Vagina (tissue), 2 donors: ENCODE data around the gene KRTAP29-1. TPM values are rescaled to one million over a fixed set of nuclear protein-coding genes. Genes with fewer than 3 reads are reported as not detected.

Source experiments
- DNase-seq, 2 donors: peaks; one replicate each; pipeline ENCODE4 v3.0.0-alpha.2; 2017; ENCODE audit errors: extremely low spot score in 2 of 2
- H3K27ac ChIP-seq: fragments of 200-600 bp; sonication (generic); one replicate; pipeline ENCODE4 v1.5.1; 2019
- H3K27me3 ChIP-seq: fragments of 200-600 bp; sonication (generic); one replicate; pipeline ENCODE4 v1.5.1; 2019
- H3K36me3 ChIP-seq, 2 donors: fragments of 200-600 bp; sonication (generic); one replicate each; pipeline ENCODE4 v1.5.1; 2017 to 2019
- H3K4me1 ChIP-seq: fragments of 200-600 bp; sonication (generic); one replicate; pipeline ENCODE4 v1.5.1; 2019
- H3K4me3 ChIP-seq, 2 donors: fragments of 200-600 bp; sonication (generic); 1 replicate in 1 of 2; 2 replicates in 1 of 2; pipeline ENCODE4 v1.5.1; 2016 to 2019
- H3K9me3 ChIP-seq: fragments of 200-600 bp; sonication (generic); one replicate; pipeline ENCODE4 v1.5.1; 2019
- CTCF ChIP-seq, 3 experiments: fragments of 450-650 bp in 2 of 3; fragments of 200-600 bp in 1 of 3; sonication (generic) in 1 of 3; IDR thresholded peaks; one replicate each; pipeline ENCODE4 v1.5.1; 2017 to 2019; ENCODE audit warnings: antibody characterized with exemption in 3 of 3, mild to moderate bottlenecking in 2 of 3, moderate library complexity in 2 of 3
- POLR2A ChIP-seq, 2 donors: fragments of 450-650 bp; IDR thresholded peaks; one replicate each; pipeline ENCODE4 v1.6.1; 2017; ENCODE audit warnings: antibody characterized with exemption in 2 of 2, mild to moderate bottlenecking in 2 of 2, moderate library complexity in 2 of 2
- POLR2AphosphoS5 ChIP-seq, 2 donors: sonication (generic); formaldehyde crosslinking; IDR thresholded peaks; one replicate each; pipeline ENCODE4 v1.9.0; 2017; ENCODE audit warnings: antibody characterized with exemption in 2 of 2, mild to moderate bottlenecking in 2 of 2, low read depth in 1 of 2; ENCODE audit not compliant: insufficient read depth in 1 of 2
- intact Hi-C: fragments of 100-400 bp; cut with DNase I; formaldehyde crosslinking; loops from one replicate; pipeline ENCODE4 v1.15.1; 2023
- total RNA-seq: library from RNA; depleted of rRNA; stranded (reverse); fragments of >200 nt; gene quantifications from one replicate; pipeline ENCODE4 v1.2.3, GENCODE V29; 2016

KRTAP29-1 gene
- total RNA-seq, 1 donor from 2014 or later, result not detected

DNA sequence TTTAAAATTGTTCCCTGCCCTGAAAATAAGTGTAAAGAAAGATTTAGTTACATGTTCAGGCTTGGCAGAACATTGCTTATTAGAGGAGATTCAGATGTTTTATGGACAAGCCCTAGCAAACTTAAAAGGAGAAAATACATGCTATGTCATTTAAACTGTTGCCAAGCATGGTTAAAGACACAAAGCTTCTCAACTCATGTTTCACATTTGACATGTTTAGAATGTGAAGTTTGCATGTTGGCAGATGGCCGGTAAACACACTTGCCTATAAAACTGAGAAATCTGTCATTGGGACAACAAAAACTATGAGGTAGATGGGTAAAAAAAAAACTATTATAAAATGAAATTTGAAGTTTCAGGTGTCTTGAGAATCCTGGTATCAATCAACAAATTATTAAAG is 5.8 kb downstream of the KRTAP29-1 start:
- TF ChIP-seq CTCF (IDR thresholded peaks at IDR 0.05) (no peak), POLR2AphosphoS5 (IDR thresholded peaks at IDR 0.05; ENCODE audit: insufficient read depth in 1 of 2, low read depth in 1 of 2) (no peak), POLR2A (IDR thresholded peaks at IDR 0.05) (no peak)
- intact Hi-C loops, result no loop called here
- no peak overlapping the region for H3K4me3 ChIP-seq
- no peaks in the 10 kb centered on the region for H3K36me3 ChIP-seq
- H3K4me1 ChIP-seq, result peaks cover 6% of the 10 kb centered on the region
- no peaks in the 10 kb centered on the region for H3K27me3 ChIP-seq
- no peak overlapping the region for H3K27ac ChIP-seq
- no peaks in the 10 kb centered on the region for H3K9me3 ChIP-seq
- no peak for DNase-seq

GRCh38 chr17:41294016-41294415 is 8.6 kb downstream of the KRTAP29-1 start:
- H3K36me3 ChIP-seq, result no peaks in the 10 kb centered on the region
- H3K4me1 ChIP-seq, result no peaks in the 10 kb centered on the region
- no peak for DNase-seq
- H3K9me3 ChIP-seq, result no peaks in the 10 kb centered on the region
- TF ChIP-seq POLR2A (IDR thresholded peaks at IDR 0.05), result no peak
- no peak for TF ChIP-seq POLR2AphosphoS5 (IDR thresholded peaks at IDR 0.05; ENCODE audit: insufficient read depth in 1 of 2, low read depth in 1 of 2)
- TF ChIP-seq CTCF (IDR thresholded peaks at IDR 0.05), result no peak
- H3K4me3 ChIP-seq, result no peak overlapping the region
- H3K27ac ChIP-seq, result no peak overlapping the region
- no peaks in the 10 kb centered on the region for H3K27me3 ChIP-seq
- intact Hi-C loops, result no loop called here

- Histone ChIP-seq H3K27me3 (no peaks in the 10 kb centered on the region), H3K9me3 (no peaks in the 10 kb centered on the region), H3K4me1 (no peaks in the 10 kb centered on the region), H3K27ac (no peak overlapping the region), H3K4me3 (no peak overlapping the region), H3K36me3 (no peaks in the 10 kb centered on the region)
- DNase-seq, result no peak
- intact Hi-C loops, result no loop called here
- no peak for TF ChIP-seq POLR2A (IDR thresholded peaks at IDR 0.05)
- no peak for TF ChIP-seq CTCF (IDR thresholded peaks at IDR 0.05)
Measured at GRCh38 chr17:41287050-41287449, 15.6 kb downstream of the KRTAP29-1 start.

DNA sequence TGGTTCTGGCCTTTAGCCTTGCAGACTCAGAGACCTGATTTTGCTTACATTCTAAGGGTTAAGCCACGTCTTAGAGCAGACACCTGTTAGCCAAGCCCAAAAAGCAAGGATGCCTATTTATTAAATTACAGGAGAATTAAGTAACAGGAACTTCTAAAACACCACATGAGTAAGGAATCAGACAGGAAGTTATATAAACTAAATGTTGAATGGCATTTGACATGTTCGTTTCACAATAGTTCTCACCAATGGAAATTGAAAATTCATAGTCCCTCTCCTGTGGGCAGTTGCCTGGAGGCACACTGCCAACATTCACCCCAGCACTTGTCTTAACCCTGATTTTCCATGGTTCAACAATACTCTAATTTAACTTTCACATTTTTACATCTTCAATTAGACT is 18.1 kb downstream of the KRTAP29-1 start:
- Histone ChIP-seq H3K4me3 (no peak overlapping the region), H3K36me3 (no peaks in the 10 kb centered on the region), H3K9me3 (no peaks in the 10 kb centered on the region), H3K27ac (no peak overlapping the region), H3K4me1 (no peaks in the 10 kb centered on the region), H3K27me3 (no peaks in the 10 kb centered on the region)
- no peak for DNase-seq
- TF ChIP-seq POLR2A (IDR thresholded peaks at IDR 0.05) (no peak), POLR2AphosphoS5 (IDR thresholded peaks at IDR 0.05; ENCODE audit: insufficient read depth in 1 of 2, low read depth in 1 of 2) (no peak), CTCF (IDR thresholded peaks at IDR 0.05) (no peak)
- intact Hi-C loops, result no loop called here

- Histone ChIP-seq H3K9me3 (no peaks in the 10 kb centered on the region), H3K27me3 (no peaks in the 10 kb centered on the region), H3K36me3 (no peaks in the 10 kb centered on the region), H3K27ac (no peak overlapping the region), H3K4me1 (no peaks in the 10 kb centered on the region), H3K4me3 (no peak overlapping the region)
- intact Hi-C loops, result no loop called here
- no peak for DNase-seq
- TF ChIP-seq CTCF (IDR thresholded peaks at IDR 0.05) (no peak), POLR2AphosphoS5 (IDR thresholded peaks at IDR 0.05; ENCODE audit: insufficient read depth in 1 of 2, low read depth in 1 of 2) (no peak), POLR2A (IDR thresholded peaks at IDR 0.05) (no peak)
Measured at GRCh38 chr17:41284043-41284442, 18.6 kb downstream of the KRTAP29-1 start.
